H1 (cell line): Measurements from ENCODE around the gene RUFY3. TPM values are rescaled to one million over a fixed set of nuclear protein-coding genes. Genes with fewer than 3 reads are reported as not detected.

ENCODE experiments used
- CTCF ChIA-PET: fragments of 300-600 bp; sonication (Branson Sonifier 250); formaldehyde crosslinking; loops from one replicate; lab custom pipeline; 2021; ENCODE audit not compliant: partially characterized antibody; lab: Charles Lee
- POLR2A ChIA-PET: fragments of 300-600 bp; sonication (Branson Sonifier 250); formaldehyde crosslinking; loops from one replicate; lab custom pipeline; 2021; ENCODE audit warnings: inconsistent platforms; ENCODE audit not compliant: partially characterized antibody; lab: Charles Lee
- DNase-seq, 2 experiments: peaks; one replicate each; pipeline versions ENCODE4 v3.0.0 to v3.0.0-alpha.2; 2010 to 2022; ENCODE audit warnings: low spot score in 2 of 2, low read depth in 1 of 2, mixed read lengths in 1 of 2
- FAIRE-seq: peaks from 2 replicates; lab custom pipeline; 2011; peaks lifted over from hg19 to GRCh38; lab: Jason Lieb, UNC
- H2AFZ ChIP-seq: 2 replicates; pipeline ENCODE4 v1.8.1; 2012; ENCODE audit warnings: low read length, inconsistent platforms
- H2AK5ac ChIP-seq: 2 replicates; pipeline ENCODE4 v1.6.1; 2013; ENCODE audit warnings: low read depth, low read length
- H2BK120ac ChIP-seq: replicated peaks from 2 replicates; pipeline ENCODE3; 2013; ENCODE audit warnings: low read depth, low read length, inconsistent platforms
- H2BK12ac ChIP-seq: 2 replicates; pipeline ENCODE4 v1.6.1; 2013; ENCODE audit warnings: low read depth, low read length
- H2BK15ac ChIP-seq: 2 replicates; pipeline ENCODE4 v1.6.1; 2013; ENCODE audit warnings: low read length
- H2BK20ac ChIP-seq: 2 replicates; pipeline ENCODE4 v1.6.1; 2013; ENCODE audit warnings: low read length
- H2BK5ac ChIP-seq: 2 replicates; pipeline ENCODE4 v1.6.1; 2013; ENCODE audit warnings: low read depth, low read length
- H3K14ac ChIP-seq: 2 replicates; pipeline ENCODE4 v1.6.1; 2013; ENCODE audit warnings: inconsistent platforms; ENCODE audit not compliant: insufficient read length
- H3K18ac ChIP-seq: 2 replicates; pipeline ENCODE4 v1.6.1; 2013; ENCODE audit warnings: low read length; ENCODE audit errors: extremely low read depth
- H3K23ac ChIP-seq: 2 replicates; pipeline ENCODE4 v1.6.1; 2013; ENCODE audit warnings: inconsistent platforms; ENCODE audit not compliant: insufficient read length
- H3K23me2 ChIP-seq: 2 replicates; pipeline ENCODE4 v1.6.1; 2013; ENCODE audit warnings: low read depth, low read length
- H3K27ac ChIP-seq: 2 replicates; pipeline ENCODE4 v1.6.1; 2011; ENCODE audit warnings: low read depth, low read length, inconsistent platforms
- H3K27me3 ChIP-seq, 4 experiments: replicated peaks in 1 of 4; 1 replicate in 1 of 4; 2 replicates in 3 of 4; pipeline versions ENCODE4 v1.6.1 to v1.8.1; 2011 to 2013; ENCODE audit warnings: low read length in 3 of 4, mild to moderate bottlenecking in 3 of 4, inconsistent platforms in 2 of 4, mixed read lengths in 2 of 4, moderate library complexity in 1 of 4; ENCODE audit not compliant: control insufficient read depth in 3 of 4, insufficient read depth in 3 of 4; ENCODE audit errors: extremely low read depth in 1 of 4
- H3K36me3 ChIP-seq, 4 experiments: 2 replicates each; pipeline versions ENCODE4 v1.6.1 to v1.8.1; 2011 to 2013; ENCODE audit warnings: mild to moderate bottlenecking in 4 of 4, low read length in 3 of 4, moderate library complexity in 2 of 4, control low read depth in 1 of 4, inconsistent platforms in 1 of 4; ENCODE audit not compliant: insufficient read depth in 4 of 4, control insufficient read depth in 2 of 4
- H3K4ac ChIP-seq: replicated peaks from 2 replicates; pipeline ENCODE3; 2013; ENCODE audit warnings: low read length, low read depth, mixed read lengths, inconsistent platforms; ENCODE audit not compliant: insufficient read length
- H3K4me1 ChIP-seq, 4 experiments: replicated peaks in 1 of 4; 1 replicate in 1 of 4; 2 replicates in 3 of 4; pipeline versions ENCODE4 v1.6.1 to v1.8.1; 2011 to 2013; ENCODE audit warnings: low read length in 3 of 4, inconsistent platforms in 2 of 4, mixed read lengths in 1 of 4; ENCODE audit not compliant: insufficient read depth in 4 of 4, control insufficient read depth in 3 of 4
- H3K4me2 ChIP-seq, 2 experiments: 2 replicates each; pipeline versions ENCODE4 v1.6.1 to v1.8.1; 2011 to 2013; ENCODE audit warnings: low read depth in 2 of 2, low read length in 2 of 2, control low read depth in 1 of 2, inconsistent platforms in 1 of 2, mild to moderate bottlenecking in 1 of 2; ENCODE audit not compliant: insufficient read depth in 1 of 2
- H3K4me3 ChIP-seq, 4 experiments: fragments of 200-600, 300-600 bp in 1 of 4; sonication (generic), shearing (Covaris generic), sonication (Bioruptor Twin) in 1 of 4; 2 replicates each; pipeline versions ENCODE4 v1.5.1 to v1.8.1; 2011 to 2016; ENCODE audit warnings: low read length in 4 of 4, low read depth in 3 of 4, control low read depth in 2 of 4, inconsistent platforms in 2 of 4, mild to moderate bottlenecking in 2 of 4, mixed read lengths in 1 of 4, moderate library complexity in 1 of 4; ENCODE audit not compliant: insufficient read depth in 2 of 4; ENCODE audit errors: extremely low read depth in 1 of 4
- H3K56ac ChIP-seq: replicated peaks from 2 replicates; pipeline ENCODE3; 2013; ENCODE audit warnings: low read depth, mild to moderate bottlenecking, mixed read lengths, low read length, inconsistent platforms; ENCODE audit not compliant: insufficient read length
- H3K79me1 ChIP-seq: 2 replicates; pipeline ENCODE4 v1.6.1; 2013; ENCODE audit warnings: low read depth, low read length, control low read depth
- H3K79me2 ChIP-seq, 2 experiments: 2 replicates each; pipeline versions ENCODE4 v1.6.1 to v1.8.1; 2012 to 2013; ENCODE audit warnings: low read length in 2 of 2, mild to moderate bottlenecking in 2 of 2, inconsistent platforms in 1 of 2; ENCODE audit not compliant: insufficient read depth in 2 of 2, control insufficient read depth in 1 of 2
- H3K9ac ChIP-seq, 4 experiments: replicated peaks in 1 of 4; 1 replicate in 1 of 4; 2 replicates in 3 of 4; pipeline versions ENCODE4 v1.6.1 to v1.8.1; 2011 to 2013; ENCODE audit warnings: low read depth in 3 of 4, low read length in 3 of 4, control low read depth in 2 of 4, mild to moderate bottlenecking in 2 of 4, moderate library complexity in 2 of 4, inconsistent platforms in 1 of 4; ENCODE audit errors: extremely low read depth in 1 of 4
- H3K9me3 ChIP-seq, 2 experiments: 2 replicates each; pipeline versions ENCODE4 v1.6.1 to v1.8.1; 2012 to 2013; ENCODE audit warnings: mild to moderate bottlenecking in 2 of 2, moderate library complexity in 2 of 2, control low read depth in 1 of 2, inconsistent platforms in 1 of 2, low read depth in 1 of 2, low read length in 1 of 2, mixed read lengths in 1 of 2; ENCODE audit not compliant: insufficient read depth in 2 of 2
- H4K20me1 ChIP-seq, 2 experiments: replicated peaks in 1 of 2; 2 replicates each; pipeline versions ENCODE3 to v1.8.1; 2011 to 2013; ENCODE audit warnings: inconsistent platforms in 2 of 2, low read length in 2 of 2, mild to moderate bottlenecking in 1 of 2; ENCODE audit not compliant: insufficient read depth in 2 of 2, control insufficient read depth in 1 of 2
- H4K5ac ChIP-seq: 2 replicates; pipeline ENCODE4 v1.6.1; 2013; ENCODE audit warnings: low read length, low read depth, mixed read lengths, inconsistent platforms; ENCODE audit not compliant: insufficient read length
- H4K8ac ChIP-seq: 2 replicates; pipeline ENCODE4 v1.8.0; 2013; ENCODE audit warnings: mild to moderate bottlenecking, moderate library complexity, low read length, inconsistent platforms; ENCODE audit not compliant: insufficient read depth; ENCODE audit errors: extremely low read depth
- H4K91ac ChIP-seq: replicated peaks from 2 replicates; pipeline ENCODE3; 2013; ENCODE audit warnings: low read length, mixed read lengths, inconsistent platforms; ENCODE audit not compliant: insufficient read length
- CBX5 ChIP-seq: fragments of 300-800, 300-1000 bp; sonication (generic); IDR thresholded peaks from 2 replicates; pipeline ENCODE4 v1.7.1; 2016; ENCODE audit warnings: antibody characterized with exemption, low read length, low read depth
- MAFK ChIP-seq: IDR thresholded peaks from 2 replicates; pipeline ENCODE4 v1.6.1; 2012; ENCODE audit warnings: low read depth, mild to moderate bottlenecking, improper control_type of control experiment, low read length
- SIX5 ChIP-seq: IDR thresholded peaks from 2 replicates; pipeline ENCODE4 v1.6.1; 2011; ENCODE audit warnings: mild to moderate bottlenecking, low read depth, low read length
- SRF ChIP-seq: IDR thresholded peaks from 2 replicates; pipeline ENCODE4 v1.6.1; 2011; ENCODE audit warnings: mild to moderate bottlenecking, low read depth, low read length, moderate library complexity
- WGBS, 2 experiments: shearing (Covaris generic) in 1 of 2; methylation state at CpG; one replicate each; pipeline versions ENCODE4 v1.1.6 to v1.1.7; 2013 to 2015; ENCODE audit warnings: low lambda C conversion rate in 2 of 2, mixed read lengths in 2 of 2, inconsistent platforms in 1 of 2, low coverage in 1 of 2, missing lambda C conversion rate in 1 of 2; ENCODE audit not compliant: insufficient replicate concordance in 2 of 2, insufficient coverage in 1 of 2, insufficient read length in 1 of 2; ENCODE audit errors: extremely low coverage in 1 of 2, missing lambda C conversion rate in 1 of 2; 5-methylcytosine and 5-hydroxymethylcytosine counted together
- polyA plus RNA-seq, 7 experiments: library from polyadenylated mRNA; depleted of rRNA in 3 of 7; stranded (reverse) in 5 of 7; unstranded in 2 of 7; fragments of >200 nt in 5 of 7; fragments of 200-250 nt in 2 of 7; gene quantifications; 1 replicate in 5 of 7; 2 replicates in 1 of 7; 4 replicates in 1 of 7; pipeline versions ENCODE4 v1.2.1 to v1.2.3, GENCODE V29; 2011 to 2013; ENCODE audit warnings: missing spikeins in 2 of 7, mixed read lengths in 2 of 7
- total RNA-seq: library from RNA; stranded (reverse); fragmentation: NEBNext Ultra II Directional; extraction: Animal tissue kit (Norgen Biotek cat#: 25700); gene quantifications from 2 replicates; pipeline ENCODE4 v1.2.1, GENCODE V29; 2021

The RUFY3 gene
- total and polyA plus RNA-seq, 2 of the 8 experiments (the other 6 are each of a cell fraction or from before 2014, with no cell fraction given): 7.8 to 33.1 TPM

DNA sequence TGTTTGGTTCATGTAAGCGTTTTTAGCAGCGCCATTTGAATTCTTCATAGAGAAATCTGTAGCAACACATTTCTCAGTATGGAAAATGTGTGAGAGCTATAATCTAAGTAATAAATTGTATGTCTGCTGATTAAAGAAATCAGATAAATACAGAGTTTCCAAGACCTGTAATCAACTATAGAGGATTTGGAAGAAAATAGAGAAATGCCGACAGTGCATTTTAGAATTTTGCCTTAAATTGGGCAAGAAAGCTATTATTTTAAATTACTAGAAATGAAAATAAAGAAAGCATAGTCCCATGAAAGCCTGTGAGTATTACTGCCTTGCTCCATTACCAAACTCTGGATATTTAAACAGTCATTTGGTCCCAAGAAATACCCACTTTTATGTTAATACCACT is 2.7 kb downstream of the RUFY3 start:
- Histone ChIP-seq H3K23me2 (no peaks in the 10 kb centered on the region), H3K9ac (no peak overlapping the region), H3K79me1 (peaks cover 5% of the 10 kb centered on the region), H3K4me3 (no peak overlapping the region)
- TF ChIP-seq SIX5 (no peak), MAFK (peak; percentile 83; the same call in 1 of the 2 replicates), CBX5 (no peak), SRF (no peak)
- TF ChIP-seq, all 59 proteins: peak for 1
- H3K14ac ChIP-seq: no peak overlapping the region
- H2BK120ac ChIP-seq: no peak overlapping the region
- no peak overlapping the region for H4K5ac ChIP-seq
- no peaks in the 10 kb centered on the region; a peak in 1 of 4 replicates for H3K79me2 ChIP-seq
- no peak overlapping the region for H2AFZ ChIP-seq
- H3K27me3 ChIP-seq: no peaks in the 10 kb centered on the region
- no peak overlapping the region for H2BK5ac ChIP-seq
- no peak overlapping the region for H3K4ac ChIP-seq
- no peak overlapping the region for H3K18ac ChIP-seq
- no peak overlapping the region for H2BK15ac ChIP-seq
- DNase-seq: no peak
- H2AK5ac ChIP-seq: no peak overlapping the region
- peaks cover 0 to 5% (median 2%) of the 10 kb centered on the region in 4 experiments; a peak in 5 of 7 replicates for H3K4me1 ChIP-seq
- ChIA-PET POLR2A (interaction anchor here (1.3 kb wide), 1 partner anchor 19 kb away, joined by 4 read pairs; no protein-coding TSS in a partner anchor), CTCF (interaction anchor here (1.6 to 5.2 kb wide), 2 partner anchors 12 to 21 kb away, joined by 5 to 32 read pairs; no protein-coding TSS in a partner anchor)
- no peak overlapping the region for H3K56ac ChIP-seq
- H2BK20ac ChIP-seq: no peak overlapping the region
- H3K9me3 ChIP-seq: no peaks in the 10 kb centered on the region
- H4K20me1 ChIP-seq: no peaks in the 10 kb centered on the region
- H3K23ac ChIP-seq: no peak overlapping the region
- no peak overlapping the region for H3K4me2 ChIP-seq
- H3K27ac ChIP-seq: no peak overlapping the region
- 94% methylated on average over 3 of the region's 3 CpGs; no CpG with 5 or more reads in 1 of the 2 experiments for WGBS, 2 experiments
- H4K91ac ChIP-seq: no peak overlapping the region
- no peaks in the 10 kb centered on the region for H3K36me3 ChIP-seq
- no peak overlapping the region for H2BK12ac ChIP-seq
- FAIRE-seq: no peak
- H4K8ac ChIP-seq: no peak overlapping the region
